Activated CD4-positive, alpha-beta T cell treated with anti-CD3 and anti-CD28 coated beads for 36 hours (primary cell): ENCODE data around the gene STAM2. TPM values are rescaled to one million over a fixed set of nuclear protein-coding genes. Genes with fewer than 3 reads are reported as not detected.
"Not testable (repeated sequence)": the region's sequence is repeated elsewhere in the genome, so short reads cannot be mapped to it uniquely, and the experiment has no call there.

Experiments
- ATAC-seq: fragments of 200-7000 bp; cut with Tn5 transposase; one replicate; pipeline ENCODE4 v1.10.0; 2021; ENCODE audit warnings: mild to moderate bottlenecking, moderate library complexity
- CTCF ChIA-PET: fragments of 350-600 bp; sonication (Branson Sonifier 250); formaldehyde crosslinking; loops from one replicate; lab custom pipeline; 2021; ENCODE audit warnings: antibody characterized with exemption; lab: Charles Lee
- POLR2A ChIA-PET: fragments of 350-600 bp; sonication (Branson Sonifier 250); formaldehyde crosslinking; loops from one replicate; lab custom pipeline; 2021; ENCODE audit warnings: antibody characterized with exemption, inconsistent platforms; lab: Charles Lee
- DNase-seq: peaks from one replicate; pipeline ENCODE4 v3.0.0-alpha.2; 2020
- H3K27ac Mint-ChIP-seq: one replicate; pipeline ENCODE4 v1.8.0; 2021; ENCODE audit warnings: mixed read lengths
- H3K27me3 Mint-ChIP-seq: one replicate; pipeline ENCODE4 v1.8.0; 2021; ENCODE audit warnings: mixed read lengths
- H3K36me3 Mint-ChIP-seq: one replicate; pipeline ENCODE4 v1.8.0; 2021; ENCODE audit warnings: low read depth, mixed read lengths
- H3K4me1 Mint-ChIP-seq: one replicate; pipeline ENCODE4 v1.8.0; 2021; ENCODE audit warnings: mixed read lengths
- H3K4me3 Mint-ChIP-seq: one replicate; pipeline ENCODE4 v1.8.0; 2021; ENCODE audit warnings: mild to moderate bottlenecking, moderate library complexity, mixed read lengths
- H3K9me3 Mint-ChIP-seq: one replicate; pipeline ENCODE4 v1.8.0; 2021; ENCODE audit warnings: low read depth, mixed read lengths
- intact Hi-C, 2 experiments: fragments of 100-400 bp; cut with DNase I in 1 of 2; cut with micrococcal nuclease in 1 of 2; formaldehyde crosslinking; loops; one replicate each; pipeline versions ENCODE4 v1.14.2 to v1.15.1; 2022 to 2024; cut with DNase I, micrococcal nuclease
- total RNA-seq, 2 experiments: library from RNA; stranded (reverse); gene quantifications; one replicate each; pipeline ENCODE4 v1.2.3, GENCODE V29; 2021

STAM2 gene
- total RNA-seq, 2 experiments from 2014 or later = 14.9 to 18.5 TPM

GRCh38 chr2:152189622-152190495, 14.3 kb upstream of the STAM2 start:
- intact Hi-C loops = loop anchor here (1.0 kb wide), 2 partner anchors 437 to 445 kb away; no protein-coding TSS in a partner anchor
- peak; percentile 44 for DNase-seq
- CTCF ChIA-PET = interaction anchor here (0.7 to 1.4 kb wide), 5 partner anchors 9 to 1331 kb away, joined by 3 to 10 read pairs (median 3); no protein-coding TSS in a partner anchor
- H3K27me3 Mint-ChIP-seq = peaks cover 23% of the 10 kb centered on the region
- H3K27ac Mint-ChIP-seq = no peak overlapping the region
- peaks cover 1% of the 10 kb centered on the region for H3K9me3 Mint-ChIP-seq
- no peak overlapping the region for H3K4me3 Mint-ChIP-seq
- ATAC-seq = peak; percentile 74
- no peaks in the 10 kb centered on the region for H3K36me3 Mint-ChIP-seq
- peaks cover 7% of the 10 kb centered on the region for H3K4me1 Mint-ChIP-seq
- POLR2A ChIA-PET = no interaction called here

- DNase-seq, H3K4me3 Mint-ChIP-seq, intact Hi-C loops, H3K9me3 Mint-ChIP-seq, H3K36me3 Mint-ChIP-seq, H3K27me3 Mint-ChIP-seq, H3K27ac Mint-ChIP-seq, POLR2A ChIA-PET, ATAC-seq: not testable (repeated sequence)
- CTCF ChIA-PET = interaction anchor here (0.7 to 3.0 kb wide), 2 partner anchors 11 to 453 kb away, joined by 3 to 14 read pairs; partner anchors contain the start of gene STAM2
- peaks cover 19% of the 10 kb centered on the region for H3K4me1 Mint-ChIP-seq
Measured at GRCh38 chr2:152186808-152187207, 11.2 kb upstream of the STAM2 start.

DNA sequence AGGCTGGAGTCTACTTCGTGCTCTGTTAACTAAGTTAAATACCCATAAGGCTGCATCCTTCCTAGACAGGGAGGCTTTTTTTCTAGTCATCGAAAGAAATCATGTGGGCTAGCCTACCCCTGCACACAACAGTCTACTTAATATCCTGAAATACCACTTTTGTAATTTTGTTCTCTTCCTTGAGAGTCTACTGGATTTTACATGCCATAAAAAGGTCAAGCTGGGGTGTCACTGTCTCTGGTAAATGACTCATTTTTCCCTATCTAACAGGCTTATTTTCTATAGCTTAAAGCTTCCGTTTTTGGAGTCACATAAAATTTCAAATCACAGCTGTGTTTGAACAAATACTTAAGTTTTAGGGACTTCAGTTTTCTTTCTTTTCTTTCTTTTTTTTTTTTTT, 10.7 kb upstream of the STAM2 start:
- no peak for ATAC-seq

DNA sequence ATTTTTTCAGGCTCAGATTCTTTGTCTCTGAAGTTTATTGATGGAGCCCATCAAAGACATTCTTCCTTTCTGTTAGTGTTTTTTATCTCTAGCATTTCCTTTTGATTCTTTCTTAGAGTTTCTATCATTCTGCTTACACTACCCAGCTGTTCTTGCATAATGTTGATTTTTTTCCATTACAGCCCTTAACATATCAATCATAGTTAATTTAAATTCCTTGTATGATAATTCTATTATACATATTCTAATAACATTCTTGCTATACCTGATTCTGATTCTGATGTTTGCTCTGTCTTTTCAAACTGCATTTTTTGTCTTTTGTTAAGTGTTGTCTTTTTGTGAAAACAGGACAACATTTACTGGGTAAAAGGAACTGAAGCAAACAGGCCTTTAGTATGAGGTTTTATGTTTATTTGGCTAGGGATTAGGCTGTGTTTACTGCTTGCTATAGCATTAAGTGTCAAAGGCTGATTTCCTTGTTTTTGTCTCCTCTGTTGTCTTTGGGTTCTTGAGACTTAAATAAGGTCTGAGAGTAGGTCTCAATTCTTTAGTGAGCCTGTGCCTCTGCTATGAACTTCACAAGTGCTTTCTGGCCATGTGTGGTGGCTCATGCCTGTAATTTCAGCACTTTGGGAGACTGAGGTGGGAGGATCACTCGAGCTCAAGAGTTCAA, 8.0 kb upstream of the STAM2 start:
- intact Hi-C loops = no loop called here
- no peak for DNase-seq
- peaks cover 3% of the 10 kb centered on the region for H3K27me3 Mint-ChIP-seq
- H3K27ac Mint-ChIP-seq = no peak overlapping the region
- POLR2A ChIA-PET = no interaction called here
- H3K9me3 Mint-ChIP-seq = peaks cover 5% of the 10 kb centered on the region
- ATAC-seq = no peak
- H3K4me1 Mint-ChIP-seq = peaks cover 19% of the 10 kb centered on the region
- CTCF ChIA-PET = interaction anchor here (0.6 kb wide), 1 partner anchor 16 kb away, joined by 4 read pairs; no protein-coding TSS in a partner anchor
- peaks cover 3% of the 10 kb centered on the region for H3K36me3 Mint-ChIP-seq
- no peak overlapping the region for H3K4me3 Mint-ChIP-seq

More for the DNA sequence above, 10.7 kb upstream of the STAM2 start:
- H3K4me3 Mint-ChIP-seq = no peak overlapping the region
- intact Hi-C loops = no loop called here
- POLR2A ChIA-PET = no interaction called here
- no peak for DNase-seq
- peaks cover 8% of the 10 kb centered on the region for H3K27me3 Mint-ChIP-seq
- peaks cover 3% of the 10 kb centered on the region for H3K36me3 Mint-ChIP-seq
- peaks cover 5% of the 10 kb centered on the region for H3K9me3 Mint-ChIP-seq
- peaks cover 19% of the 10 kb centered on the region for H3K4me1 Mint-ChIP-seq
- no peak overlapping the region for H3K27ac Mint-ChIP-seq
- CTCF ChIA-PET = interaction anchor here (0.7 to 3.0 kb wide), 3 partner anchors 10 to 454 kb away, joined by 3 to 14 read pairs (median 3); partner anchors contain the start of gene STAM2

GRCh38 chr2:152177667-152178066, 2.1 kb upstream of the STAM2 start:
- H3K36me3 Mint-ChIP-seq, H3K27me3 Mint-ChIP-seq, ATAC-seq, H3K9me3 Mint-ChIP-seq, H3K4me3 Mint-ChIP-seq, H3K27ac Mint-ChIP-seq, POLR2A ChIA-PET, DNase-seq, CTCF ChIA-PET: not testable (repeated sequence)
- peaks cover 16% of the 10 kb centered on the region for H3K4me1 Mint-ChIP-seq
- intact Hi-C loops = loop anchor here (2.0 to 5.0 kb wide), 6 partner anchors 141 to 449 kb away; partner anchors contain the start of genes ARL5A (in 1 of the 2) and FMNL2 (in 1 of the 2)

DNA sequence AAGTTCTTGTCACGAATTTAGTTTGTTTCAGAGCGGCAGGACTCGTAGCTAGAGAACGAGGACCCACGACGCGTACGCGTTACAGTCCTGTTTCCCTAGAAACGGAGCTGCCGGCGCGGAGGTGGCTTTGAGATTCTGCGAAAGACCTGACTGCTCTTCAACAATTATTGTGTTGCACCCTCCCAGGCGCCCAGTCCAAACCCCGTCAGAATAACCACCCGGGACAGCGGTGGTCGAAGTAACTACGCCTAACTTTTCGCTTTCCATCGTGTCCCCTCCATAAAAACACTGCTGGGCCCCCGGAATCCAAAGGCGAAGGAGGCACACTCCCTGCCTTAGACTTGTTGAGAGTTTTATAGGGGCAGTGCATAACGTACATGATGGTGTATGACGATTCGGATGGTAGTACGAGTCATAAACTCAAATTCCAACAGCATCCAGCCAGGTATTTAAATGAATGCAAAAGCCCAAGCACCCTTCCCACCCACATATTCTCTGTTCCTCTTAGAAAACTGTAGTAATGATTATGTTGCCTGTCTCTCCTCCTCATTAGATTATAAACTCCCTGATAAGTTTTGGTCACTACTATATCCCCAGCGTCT, 651 bp upstream of the STAM2 start:
- DNase-seq (no peak), ATAC-seq (peak; percentile 28)
- intact Hi-C loops = loop anchor here (1.0 to 5.0 kb wide), 11 partner anchors 139 to 542 kb away; partner anchors contain the start of genes ARL5A (in 2 of the 2), FMNL2 (in 2 of the 2), ARL6IP6 (in 1 of the 2) and PRPF40A (in 1 of the 2)
- POLR2A ChIA-PET = interaction anchor here (0.6 kb wide), 1 partner anchor 81 kb away, joined by 4 read pairs; no protein-coding TSS in a partner anchor
- CTCF ChIA-PET = interaction anchor here (0.6 to 2.6 kb wide), 15 partner anchors 9 to 540 kb away, joined by 3 to 27 read pairs (median 4); no protein-coding TSS in a partner anchor
- Mint-ChIP-seq H3K4me3 (peak overlapping the region; percentile 95), H3K36me3 (peaks cover 4% of the 10 kb centered on the region), H3K27me3 (no peaks in the 10 kb centered on the region), H3K9me3 (no peaks in the 10 kb centered on the region), H3K4me1 (peaks cover 26% of the 10 kb centered on the region), H3K27ac (peak overlapping the region; percentile 99)

DNA sequence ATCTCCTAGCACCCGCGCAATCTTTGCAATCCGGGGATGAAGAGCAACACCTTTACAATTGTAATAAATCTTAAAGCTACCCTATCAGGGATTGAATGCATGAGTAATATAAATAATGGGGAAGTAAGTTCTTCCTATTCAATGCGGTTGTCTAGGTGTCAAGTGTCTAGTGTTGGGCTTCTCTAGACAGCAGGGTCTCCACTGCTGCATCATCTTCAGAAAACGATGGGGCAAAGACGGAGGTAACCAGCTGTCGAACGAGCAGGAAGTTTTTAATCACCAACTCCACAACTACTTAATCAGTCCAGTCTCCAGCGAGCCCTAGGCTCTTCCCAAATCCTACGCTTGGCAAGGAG, 573 bp downstream of the STAM2 start:
- H3K4me1 Mint-ChIP-seq = peaks cover 26% of the 10 kb centered on the region
- peak overlapping the region; percentile 99 for H3K27ac Mint-ChIP-seq
- POLR2A ChIA-PET = no interaction called here
- intact Hi-C loops = loop anchor here (1.0 to 5.0 kb wide), 5 partner anchors 138 to 397 kb away; partner anchors contain the start of genes ARL5A (in 1 of the 2) and FMNL2 (in 1 of the 2)
- H3K4me3 Mint-ChIP-seq = peak overlapping the region; percentile 95
- ATAC-seq = peak; percentile 4
- no peaks in the 10 kb centered on the region for H3K9me3 Mint-ChIP-seq
- no peak for DNase-seq
- CTCF ChIA-PET = interaction anchor here (0.5 to 2.6 kb wide), 6 partner anchors 68 to 1367 kb away, joined by 3 to 27 read pairs (median 4); no protein-coding TSS in a partner anchor
- H3K27me3 Mint-ChIP-seq = no peaks in the 10 kb centered on the region
- H3K36me3 Mint-ChIP-seq = peaks cover 4% of the 10 kb centered on the region

GRCh38 chr2:152174574-152174973, 989 bp downstream of the STAM2 start:
- ATAC-seq (no peak), DNase-seq (no peak)
- Mint-ChIP-seq H3K27ac (peak overlapping the region; percentile 99), H3K27me3 (no peaks in the 10 kb centered on the region), H3K4me3 (peak overlapping the region; percentile 95), H3K4me1 (peaks cover 29% of the 10 kb centered on the region), H3K9me3 (no peaks in the 10 kb centered on the region), H3K36me3 (peaks cover 7% of the 10 kb centered on the region)
- ChIA-PET CTCF (interaction anchor here (0.5 to 1.2 kb wide), 4 partner anchors 68 to 1367 kb away, joined by 3 to 4 read pairs (median 4); no protein-coding TSS in a partner anchor), POLR2A (no interaction called here)
- intact Hi-C loops = no loop called here

- Mint-ChIP-seq H3K36me3 (peaks cover 10% of the 10 kb centered on the region), H3K27me3 (no peaks in the 10 kb centered on the region), H3K4me3 (no peak overlapping the region), H3K27ac (no peak overlapping the region), H3K4me1 (peaks cover 34% of the 10 kb centered on the region), H3K9me3 (no peaks in the 10 kb centered on the region)
- no peak for DNase-seq
- intact Hi-C loops = no loop called here
- ChIA-PET CTCF (no interaction called here), POLR2A (no interaction called here)
- ATAC-seq = no peak
Measured at GRCh38 chr2:152173831-152174230, 1.7 kb downstream of the STAM2 start.

GRCh38 chr2:152172201-152172785, 3.3 kb downstream of the STAM2 start:
- POLR2A ChIA-PET = interaction anchor here (0.7 kb wide), 1 partner anchor 9 kb away, joined by 3 read pairs; no protein-coding TSS in a partner anchor
- H3K27me3 Mint-ChIP-seq, DNase-seq, ATAC-seq, H3K9me3 Mint-ChIP-seq, H3K27ac Mint-ChIP-seq, intact Hi-C loops, H3K4me3 Mint-ChIP-seq: not testable (repeated sequence)
- CTCF ChIA-PET = interaction anchor here (0.7 to 1.8 kb wide), 2 partner anchors 464 to 549 kb away, joined by 4 read pairs; no protein-coding TSS in a partner anchor
- peaks cover 11% of the 10 kb centered on the region for H3K36me3 Mint-ChIP-seq
- H3K4me1 Mint-ChIP-seq = peaks cover 41% of the 10 kb centered on the region
